Activated CD4-positive, alpha-beta T cell treated with anti-CD3 and anti-CD28 coated beads, Interleukin-2, amount 50 U/mL, for 48 hours (primary cell): ENCODE measurements around the gene CD28.
"Not testable (repeated sequence)": the region's sequence is repeated elsewhere in the genome, so short reads cannot be mapped to it uniquely, and the experiment has no call there.

ENCODE experiments used
- DNase-seq, 2 experiments: peaks; one replicate each; pipeline ENCODE4 v3.0.0-alpha.2; 2020

CD28 gene

DNA sequence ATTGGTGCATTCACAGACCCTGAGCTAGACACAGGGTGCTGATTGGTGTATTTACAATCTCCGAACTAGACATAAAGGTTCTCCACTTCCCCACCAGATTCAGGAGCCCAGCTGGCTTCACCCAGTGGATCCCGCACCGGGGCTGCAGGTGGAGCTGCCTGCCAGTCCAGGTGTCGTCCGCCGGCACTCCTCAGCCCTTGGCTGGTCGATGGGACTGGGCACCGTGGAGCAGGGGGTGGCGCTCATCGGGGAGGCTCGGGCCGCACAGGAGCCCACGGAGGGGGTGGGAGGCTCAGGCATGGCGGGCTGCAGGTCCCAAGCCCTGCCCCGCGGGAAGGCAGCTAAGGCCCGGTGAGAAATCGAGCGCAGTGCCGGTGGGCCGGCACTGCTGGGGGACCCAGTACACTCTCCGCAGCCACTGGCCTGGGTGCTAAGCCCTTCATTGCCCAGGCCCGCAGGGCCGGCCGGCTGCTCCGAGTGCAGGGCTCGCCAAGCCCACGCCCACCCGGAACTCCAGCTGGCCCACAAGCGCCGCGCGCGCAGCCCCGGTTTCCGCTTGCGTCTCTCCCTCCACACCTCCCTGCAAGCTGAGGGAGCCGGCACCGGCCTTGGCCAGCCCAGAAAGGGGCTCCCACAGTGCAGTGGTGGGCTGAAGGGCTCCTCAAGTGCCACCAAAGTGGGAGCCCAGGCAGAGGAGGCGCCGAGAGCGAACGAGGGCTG lies 79.1 kb downstream of the CD28 start:
- DNase-seq: not testable (repeated sequence)

GRCh38 chr2:203786549-203787351 lies 80.3 kb downstream of the CD28 start:
- no peak for DNase-seq

- no peak for DNase-seq
These were observed 81.5 kb downstream of the CD28 start for GRCh38 chr2:203787979-203788378.
